ENCODE results near the gene SYNPO2.
"Not testable (repeated sequence)": the region's sequence is repeated elsewhere in the genome, so short reads cannot be mapped to it uniquely, and the experiment has no call there.

SYNPO2 gene

DNA sequence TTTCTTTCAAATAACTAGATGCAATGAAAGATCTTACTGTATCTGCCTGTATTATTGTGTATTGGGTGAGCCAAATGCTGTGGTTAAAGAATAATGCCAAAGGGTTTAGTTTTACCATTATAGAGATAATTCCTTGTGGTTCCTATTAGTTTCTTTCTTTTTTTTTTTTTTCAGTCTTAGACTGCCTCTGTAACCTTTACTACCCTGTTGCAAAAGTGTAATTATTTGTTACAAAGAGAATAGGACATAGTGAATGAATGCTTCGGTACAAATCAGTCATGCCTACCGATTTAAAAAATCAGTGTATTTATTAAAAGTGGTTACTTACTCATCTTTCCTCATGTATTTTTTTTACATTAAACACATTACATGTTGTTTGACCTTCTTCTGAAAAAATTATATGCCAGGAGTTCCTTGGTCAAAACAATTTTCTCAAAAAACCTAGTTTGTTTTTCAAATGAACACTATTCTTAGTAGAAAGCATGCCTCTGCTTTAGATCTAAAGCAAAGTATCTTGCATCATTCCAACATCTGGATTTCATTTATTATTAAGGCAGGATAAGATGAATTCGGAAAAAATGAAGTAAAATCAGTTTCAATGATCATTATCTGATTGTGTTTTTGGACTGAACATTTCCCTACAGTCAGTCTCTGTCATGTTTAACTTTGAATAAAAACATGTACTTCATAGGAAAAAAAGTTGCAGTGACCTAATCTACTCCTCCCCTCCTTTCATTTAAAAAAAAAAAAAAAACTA is 21.2 kb upstream of the SYNPO2 start:
- no peak for ATAC-seq (ENCODE audit: low read depth)
- H3K27ac ChIP-seq (ENCODE audit: poor library complexity, severe bottlenecking), result no peak overlapping the region
- no peak for TF ChIP-seq CTCF (IDR thresholded peaks at IDR 0.05; ENCODE audit: poor library complexity, severe bottlenecking)

GRCh38 chr4:118869808-118870342 is 18.8 kb upstream of the SYNPO2 start:
- TF ChIP-seq CTCF (IDR thresholded peaks at IDR 0.05; ENCODE audit: poor library complexity, severe bottlenecking), result no peak
- no peaks in the 10 kb centered on the region for H3K27me3 ChIP-seq (ENCODE audit: insufficient read depth, poor library complexity, severe bottlenecking)
- DNase-seq (ENCODE audit: low spot score), result no peak
- H3K27ac ChIP-seq (ENCODE audit: poor library complexity, severe bottlenecking), result no peak overlapping the region
- no peaks in the 10 kb centered on the region for H3K9me3 ChIP-seq (ENCODE audit: severe bottlenecking)
- H3K36me3 ChIP-seq (ENCODE audit: low read depth), result no peaks in the 10 kb centered on the region
- ATAC-seq (ENCODE audit: low read depth), result peak; percentile 27; the same call in 1 of the 3 replicates
- no peak overlapping the region for H3K4me3 ChIP-seq (ENCODE audit: severe bottlenecking)
- no peaks in the 10 kb centered on the region for H3K4me1 ChIP-seq (ENCODE audit: insufficient read depth, poor library complexity, severe bottlenecking)

More for the DNA sequence above, 21.2 kb upstream of the SYNPO2 start:
- no peaks in the 10 kb centered on the region for H3K36me3 ChIP-seq (ENCODE audit: low read depth)
- H3K27me3 ChIP-seq (ENCODE audit: insufficient read depth, poor library complexity, severe bottlenecking), result no peaks in the 10 kb centered on the region
- no peak for DNase-seq (ENCODE audit: low spot score)
- H3K4me3 ChIP-seq (ENCODE audit: severe bottlenecking), result no peak overlapping the region
- no peaks in the 10 kb centered on the region for H3K4me1 ChIP-seq (ENCODE audit: insufficient read depth, poor library complexity, severe bottlenecking)
- H3K9me3 ChIP-seq (ENCODE audit: severe bottlenecking), result no peaks in the 10 kb centered on the region

GRCh38 chr4:118872181-118872580 is 16.5 kb upstream of the SYNPO2 start:
- no peak for ATAC-seq (ENCODE audit: low read depth)
- DNase-seq (ENCODE audit: low spot score), result no peak
- no peak overlapping the region for H3K27ac ChIP-seq (ENCODE audit: poor library complexity, severe bottlenecking)
- H3K36me3 ChIP-seq (ENCODE audit: low read depth), result no peaks in the 10 kb centered on the region
- no peak overlapping the region for H3K4me3 ChIP-seq (ENCODE audit: severe bottlenecking)
- H3K9me3 ChIP-seq (ENCODE audit: severe bottlenecking), result no peaks in the 10 kb centered on the region
- no peaks in the 10 kb centered on the region for H3K4me1 ChIP-seq (ENCODE audit: insufficient read depth, poor library complexity, severe bottlenecking)
- TF ChIP-seq CTCF (IDR thresholded peaks at IDR 0.05; ENCODE audit: poor library complexity, severe bottlenecking), result no peak
- H3K27me3 ChIP-seq (ENCODE audit: insufficient read depth, poor library complexity, severe bottlenecking), result no peaks in the 10 kb centered on the region

DNA sequence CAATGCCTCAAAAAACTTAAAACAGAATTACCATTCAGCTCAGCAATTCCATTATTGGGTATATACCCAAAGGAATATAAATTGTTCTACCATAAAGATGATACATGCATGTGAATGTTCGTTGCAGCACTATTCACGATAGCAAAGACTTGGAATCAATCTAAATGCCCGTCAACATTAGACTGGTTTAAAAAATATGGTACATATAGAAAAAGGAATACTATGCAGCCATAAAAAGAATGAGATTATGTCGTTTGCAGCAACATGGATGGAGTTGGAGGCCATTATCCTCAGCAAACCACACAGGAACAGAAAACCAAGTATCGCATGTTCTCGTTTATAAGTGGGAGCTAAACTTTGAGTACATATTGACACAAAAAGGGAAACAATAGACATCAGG is 10.9 kb upstream of the SYNPO2 start:
- Histone ChIP-seq H3K4me1 (ENCODE audit: insufficient read depth, poor library complexity, severe bottlenecking) (no peaks in the 10 kb centered on the region), H3K4me3 (ENCODE audit: severe bottlenecking) (no peak overlapping the region), H3K27ac (ENCODE audit: poor library complexity, severe bottlenecking) (no peak overlapping the region), H3K36me3 (ENCODE audit: low read depth) (no peaks in the 10 kb centered on the region), H3K9me3 (ENCODE audit: severe bottlenecking) (no peaks in the 10 kb centered on the region), H3K27me3 (ENCODE audit: insufficient read depth, poor library complexity, severe bottlenecking) (no peaks in the 10 kb centered on the region)
- no peak for TF ChIP-seq CTCF (IDR thresholded peaks at IDR 0.05; ENCODE audit: poor library complexity, severe bottlenecking)
- DNase-seq (ENCODE audit: low spot score) (no peak), ATAC-seq (ENCODE audit: low read depth) (no peak)

DNA sequence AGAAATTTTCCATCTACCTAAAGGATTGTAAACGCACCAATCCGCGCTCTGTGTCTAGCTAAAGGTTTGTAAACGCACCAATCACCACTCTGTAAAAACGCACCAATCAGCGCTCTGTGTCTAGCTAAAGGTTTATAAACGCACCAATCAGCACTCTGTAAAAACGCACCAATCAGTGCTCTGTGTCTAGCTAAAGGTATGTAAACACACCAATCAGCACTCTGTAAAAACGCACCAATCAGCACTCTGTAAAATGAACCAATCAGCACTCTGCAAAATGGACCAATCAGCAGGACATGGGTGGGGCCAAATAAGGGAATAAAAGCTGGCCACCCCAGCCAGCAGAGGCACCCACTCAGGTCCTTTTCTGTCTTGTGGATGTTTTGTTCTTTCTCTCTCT is 10.1 kb upstream of the SYNPO2 start:
- not testable (repeated sequence) for DNase-seq (ENCODE audit: low spot score); H3K4me3 ChIP-seq (ENCODE audit: severe bottlenecking); H3K27ac ChIP-seq (ENCODE audit: poor library complexity, severe bottlenecking); ATAC-seq (ENCODE audit: low read depth); H3K4me1 ChIP-seq (ENCODE audit: insufficient read depth, poor library complexity, severe bottlenecking); H3K27me3 ChIP-seq (ENCODE audit: insufficient read depth, poor library complexity, severe bottlenecking); H3K36me3 ChIP-seq (ENCODE audit: low read depth); H3K9me3 ChIP-seq (ENCODE audit: severe bottlenecking)
